Activated CD4-positive, CD25-positive, alpha-beta regulatory T cell treated with anti-CD3 and anti-CD28 coated beads, Interleukin-2, amount 50 U/mL, for 24 hours (primary cell): ENCODE results near the gene IGF2R.
"Not testable (repeated sequence)": the region's sequence is repeated elsewhere in the genome, so short reads cannot be mapped to it uniquely, and the experiment has no call there.

ENCODE experiments used
- ATAC-seq, 2 donors: fragments of 150-1000 bp; cut with Tn5 transposase; one replicate each; pipeline ENCODE4 v1.10.0; 2021; ENCODE audit warnings: mild to moderate bottlenecking in 1 of 2, moderate library complexity in 1 of 2

Gene IGF2R

GRCh38 chr6:159952289-159953005 lies 16.4 kb upstream of the IGF2R start:
- ATAC-seq = no peak

- ATAC-seq = no peak
Measured at GRCh38 chr6:159953091-159953601, 15.7 kb upstream of the IGF2R start.

GRCh38 chr6:159955945-159956361 lies 12.9 kb upstream of the IGF2R start:
- ATAC-seq = no peak

- ATAC-seq = no peak
Measured at GRCh38 chr6:159957071-159957673, 11.7 kb upstream of the IGF2R start.

GRCh38 chr6:159959165-159959975 lies 9.5 kb upstream of the IGF2R start:
- ATAC-seq = no peak

- no peak for ATAC-seq
Measured at GRCh38 chr6:159959976-159960384, 8.9 kb upstream of the IGF2R start.

- ATAC-seq = no peak
Measured at GRCh38 chr6:159960485-159960884, 8.4 kb upstream of the IGF2R start.

- peak in 1 of 2 donors; percentile 17 for ATAC-seq
Measured at GRCh38 chr6:159961528-159961927, 7.4 kb upstream of the IGF2R start.

- ATAC-seq = no peak
Measured at GRCh38 chr6:159963111-159963510, 5.8 kb upstream of the IGF2R start.

- ATAC-seq = no peak
Measured at GRCh38 chr6:159964046-159964445, 4.8 kb upstream of the IGF2R start.

- no peak for ATAC-seq
Measured at GRCh38 chr6:159966339-159966738, 2.5 kb upstream of the IGF2R start.

GRCh38 chr6:159966981-159967380 lies 1.9 kb upstream of the IGF2R start:
- ATAC-seq = no peak

GRCh38 chr6:159967621-159968020 lies 1.3 kb upstream of the IGF2R start:
- not testable (repeated sequence) for ATAC-seq

GRCh38 chr6:159969204-159969912 lies 476 bp downstream of the IGF2R start:
- peak; percentile 34 to 47 for ATAC-seq

GRCh38 chr6:159969921-159970320 lies 1.0 kb downstream of the IGF2R start:
- ATAC-seq = no peak

GRCh38 chr6:159970659-159971063 lies 1.8 kb downstream of the IGF2R start:
- no peak for ATAC-seq

- ATAC-seq = no peak
Measured at GRCh38 chr6:159971341-159972178, 2.7 kb downstream of the IGF2R start.

GRCh38 chr6:159972506-159973268 lies 3.8 kb downstream of the IGF2R start:
- no peak for ATAC-seq

GRCh38 chr6:159973406-159973805 lies 4.5 kb downstream of the IGF2R start:
- ATAC-seq = no peak

- ATAC-seq = peak; percentile 64 to 66
Measured at GRCh38 chr6:159973951-159974350, 5.1 kb downstream of the IGF2R start.

- ATAC-seq = no peak
Measured at GRCh38 chr6:159974932-159975331, 6.0 kb downstream of the IGF2R start.
